Upper lobe of right lung (tissue), 1 donor: Measurements from ENCODE around the gene BTN2A1. TPM values are rescaled to one million over a fixed set of nuclear protein-coding genes. Genes with fewer than 3 reads are reported as not detected.

Source experiments
- ATAC-seq: fragments of 200-7000 bp; cut with Tn5 transposase; one replicate; pipeline ENCODE4 v1.9.1; 2020; ENCODE audit warnings: mild to moderate bottlenecking, moderate library complexity
- DNase-seq: peaks from one replicate; pipeline ENCODE4 v3.0.0-alpha.2; 2020
- H3K27ac ChIP-seq: fragments of 200-600 bp; one replicate; pipeline ENCODE4 v1.8.0; 2022
- H3K27me3 ChIP-seq: fragments of 200-600 bp; one replicate; pipeline ENCODE4 v1.8.0; 2022; ENCODE audit warnings: mild to moderate bottlenecking
- H3K36me3 ChIP-seq: fragments of 200-600 bp; one replicate; pipeline ENCODE4 v1.8.0; 2022
- H3K4me1 ChIP-seq: fragments of 200-600 bp; one replicate; pipeline ENCODE4 v1.8.0; 2022
- H3K4me3 ChIP-seq: fragments of 200-600 bp; one replicate; pipeline ENCODE4 v1.8.0; 2022; ENCODE audit warnings: mild to moderate bottlenecking
- H3K9me3 ChIP-seq: fragments of 200-600 bp; one replicate; pipeline ENCODE4 v1.8.0; 2022
- intact Hi-C: fragments of 100-400 bp; cut with DNase I; formaldehyde crosslinking; loops from one replicate; pipeline ENCODE4 v1.11.0; 2022
- total RNA-seq: library from RNA; stranded (reverse); fragmentation: NEBNext Ultra II Directional; extraction: Animal tissue kit (Norgen Biotek cat#: 25700); gene quantifications from one replicate; pipeline ENCODE4 v1.2.1, GENCODE V29; 2021
- TF ChIP-seq, protein P1 (sequence below): fragments of 200-600 bp; IDR thresholded peaks from one replicate; pipeline ENCODE4 v1.8.0; 2022; ENCODE audit warnings: antibody characterized with exemption
- donor health status: DM: no; HTN: yes; CAD: no; lungs with severe emphysema.

The BTN2A1 gene
- total RNA-seq, 1 donor from 2014 or later, result 26.3 TPM

DNA sequence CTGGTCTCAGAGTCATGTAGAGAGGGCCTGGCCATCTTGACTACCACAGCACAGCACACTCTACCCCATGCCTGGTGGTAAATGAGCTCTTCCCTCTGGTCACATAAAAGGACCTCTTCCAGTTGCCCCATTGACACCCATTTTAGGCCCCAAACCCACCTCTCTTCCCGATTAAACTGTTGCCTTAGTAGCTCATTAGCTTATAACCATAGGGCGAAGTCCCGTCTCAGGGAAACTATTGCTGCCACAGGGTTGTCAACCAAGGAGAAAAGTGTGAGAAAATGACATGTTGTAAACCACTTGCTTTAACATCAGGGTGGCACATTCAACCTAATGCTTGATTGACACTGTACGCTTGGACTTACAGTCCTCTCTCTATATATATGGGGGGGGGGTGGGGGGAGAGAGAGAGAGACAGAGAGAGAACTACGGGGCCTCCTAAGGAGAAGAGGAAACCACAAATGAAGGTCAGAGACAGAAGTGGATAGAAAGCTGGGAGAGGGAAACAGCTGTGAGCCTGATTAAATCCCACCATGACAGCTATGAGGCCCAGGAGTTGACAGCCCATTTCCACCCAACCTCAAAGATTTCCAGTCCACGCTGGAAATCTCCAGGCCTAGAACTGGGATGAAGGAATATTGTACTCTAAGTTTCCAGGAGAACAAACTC is 27.5 kb downstream of the BTN2A1 start:
- Histone ChIP-seq H3K27ac (no peak overlapping the region), H3K4me1 (no peaks in the 10 kb centered on the region), H3K27me3 (no peaks in the 10 kb centered on the region), H3K36me3 (no peaks in the 10 kb centered on the region), H3K9me3 (no peaks in the 10 kb centered on the region), H3K4me3 (no peak overlapping the region)
- TF ChIP-seq, protein P1, sequence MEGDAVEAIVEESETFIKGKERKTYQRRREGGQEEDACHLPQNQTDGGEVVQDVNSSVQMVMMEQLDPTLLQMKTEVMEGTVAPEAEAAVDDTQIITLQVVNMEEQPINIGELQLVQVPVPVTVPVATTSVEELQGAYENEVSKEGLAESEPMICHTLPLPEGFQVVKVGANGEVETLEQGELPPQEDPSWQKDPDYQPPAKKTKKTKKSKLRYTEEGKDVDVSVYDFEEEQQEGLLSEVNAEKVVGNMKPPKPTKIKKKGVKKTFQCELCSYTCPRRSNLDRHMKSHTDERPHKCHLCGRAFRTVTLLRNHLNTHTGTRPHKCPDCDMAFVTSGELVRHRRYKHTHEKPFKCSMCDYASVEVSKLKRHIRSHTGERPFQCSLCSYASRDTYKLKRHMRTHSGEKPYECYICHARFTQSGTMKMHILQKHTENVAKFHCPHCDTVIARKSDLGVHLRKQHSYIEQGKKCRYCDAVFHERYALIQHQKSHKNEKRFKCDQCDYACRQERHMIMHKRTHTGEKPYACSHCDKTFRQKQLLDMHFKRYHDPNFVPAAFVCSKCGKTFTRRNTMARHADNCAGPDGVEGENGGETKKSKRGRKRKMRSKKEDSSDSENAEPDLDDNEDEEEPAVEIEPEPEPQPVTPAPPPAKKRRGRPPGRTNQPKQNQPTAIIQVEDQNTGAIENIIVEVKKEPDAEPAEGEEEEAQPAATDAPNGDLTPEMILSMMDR, result no peak
- intact Hi-C loops, result no loop called here
- DNase-seq (no peak), ATAC-seq (no peak)

DNA sequence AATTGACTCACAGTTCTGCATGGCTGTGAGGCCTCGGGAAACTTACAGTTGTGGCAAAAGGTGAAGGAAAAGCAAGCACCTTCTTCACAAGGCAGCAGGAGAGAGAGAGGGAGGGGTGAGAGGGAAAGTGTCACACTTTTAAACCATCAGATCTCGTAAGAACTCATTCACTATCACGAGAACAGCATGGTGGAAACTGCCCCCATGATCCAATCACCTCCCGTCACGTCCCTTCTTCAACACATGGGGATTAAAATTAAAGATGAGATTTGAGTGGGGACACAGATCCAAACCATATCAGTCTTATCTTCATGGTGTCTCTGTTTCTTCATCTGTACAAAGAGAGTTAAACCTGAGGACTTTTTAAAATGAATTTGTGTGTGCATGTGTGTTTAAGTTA is 28.6 kb downstream of the BTN2A1 start:
- Histone ChIP-seq H3K4me1 (no peaks in the 10 kb centered on the region), H3K4me3 (no peak overlapping the region), H3K27ac (no peak overlapping the region), H3K27me3 (no peaks in the 10 kb centered on the region), H3K9me3 (no peaks in the 10 kb centered on the region), H3K36me3 (no peaks in the 10 kb centered on the region)
- no peak for ATAC-seq
- TF ChIP-seq, protein P1, result no peak
- DNase-seq, result no peak
- intact Hi-C loops, result no loop called here

DNA sequence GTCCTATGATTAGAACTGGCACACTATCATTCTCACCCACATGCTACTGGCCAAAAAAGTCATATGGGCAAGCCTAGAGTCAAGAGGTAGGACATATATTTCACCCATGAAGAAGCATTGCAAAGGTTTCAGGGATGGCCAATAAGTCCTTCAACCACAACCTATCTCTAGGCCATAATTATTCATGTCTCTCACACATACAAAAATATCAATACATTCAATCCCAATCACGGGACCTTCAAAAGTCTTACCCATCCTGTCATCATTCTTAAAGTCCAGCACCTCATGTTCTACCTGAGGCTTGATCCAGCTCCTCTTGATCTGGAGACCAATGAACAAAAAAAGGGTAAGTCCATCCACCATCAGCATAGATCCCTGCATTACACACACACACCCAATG is 29.7 kb downstream of the BTN2A1 start:
- intact Hi-C loops, result no loop called here
- TF ChIP-seq, protein P1, result no peak
- Histone ChIP-seq H3K4me1 (no peaks in the 10 kb centered on the region), H3K36me3 (no peaks in the 10 kb centered on the region), H3K27ac (no peak overlapping the region), H3K4me3 (no peak overlapping the region), H3K9me3 (no peaks in the 10 kb centered on the region), H3K27me3 (no peaks in the 10 kb centered on the region)
- ATAC-seq (no peak), DNase-seq (no peak)

DNA sequence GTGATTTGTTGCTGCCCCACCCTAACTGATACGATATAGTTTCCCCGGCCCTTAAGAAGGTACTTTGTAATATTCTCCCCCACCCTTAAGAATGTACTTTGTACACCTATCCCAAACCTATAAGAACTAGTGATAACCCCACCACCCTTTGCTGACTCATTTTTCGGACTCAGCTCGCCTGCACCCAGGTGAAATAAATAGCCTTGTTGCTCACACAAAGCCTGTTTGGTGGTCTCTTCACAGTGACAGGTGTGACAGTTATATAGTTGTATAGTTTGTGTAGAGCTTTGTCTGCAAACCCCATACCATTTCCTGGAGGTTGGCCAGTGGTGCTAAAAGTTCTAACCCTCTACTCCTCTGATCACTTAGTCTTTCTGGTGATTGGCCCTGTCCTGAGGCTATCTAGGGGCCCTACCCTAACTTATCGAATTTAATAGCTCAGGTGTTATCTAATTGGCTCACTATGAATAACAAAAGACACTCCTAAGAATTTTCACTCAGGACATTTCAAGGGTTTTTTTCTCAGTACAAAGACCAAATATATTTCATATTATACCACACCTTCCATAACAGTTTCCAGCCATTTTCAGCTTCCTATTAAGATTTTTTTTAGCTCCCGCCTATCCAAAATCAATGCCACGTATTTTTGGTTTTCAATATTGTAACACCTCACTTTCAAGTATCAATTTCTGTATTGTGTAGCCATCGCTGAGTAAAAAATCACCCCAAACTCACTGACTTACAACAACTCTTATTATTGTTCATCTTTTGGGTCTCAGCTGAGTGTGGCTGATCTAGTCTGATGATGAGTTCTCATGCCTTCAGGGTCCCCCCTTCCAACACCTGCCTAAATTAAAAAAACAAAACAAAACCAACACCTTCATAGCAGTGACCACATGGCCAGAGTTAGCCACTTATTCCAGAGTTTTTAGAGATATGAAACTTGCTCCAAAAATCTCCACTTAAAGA is 32.5 kb downstream of the BTN2A1 start:
- no peaks in the 10 kb centered on the region for H3K9me3 ChIP-seq
- no peaks in the 10 kb centered on the region for H3K36me3 ChIP-seq
- H3K4me3 ChIP-seq, result no peak overlapping the region
- no peaks in the 10 kb centered on the region for H3K4me1 ChIP-seq
- intact Hi-C loops, result no loop called here
- ATAC-seq, result no peak
- no peak for DNase-seq
- no peaks in the 10 kb centered on the region for H3K27me3 ChIP-seq
- TF ChIP-seq, protein P1, result no peak
- no peak overlapping the region for H3K27ac ChIP-seq

DNA sequence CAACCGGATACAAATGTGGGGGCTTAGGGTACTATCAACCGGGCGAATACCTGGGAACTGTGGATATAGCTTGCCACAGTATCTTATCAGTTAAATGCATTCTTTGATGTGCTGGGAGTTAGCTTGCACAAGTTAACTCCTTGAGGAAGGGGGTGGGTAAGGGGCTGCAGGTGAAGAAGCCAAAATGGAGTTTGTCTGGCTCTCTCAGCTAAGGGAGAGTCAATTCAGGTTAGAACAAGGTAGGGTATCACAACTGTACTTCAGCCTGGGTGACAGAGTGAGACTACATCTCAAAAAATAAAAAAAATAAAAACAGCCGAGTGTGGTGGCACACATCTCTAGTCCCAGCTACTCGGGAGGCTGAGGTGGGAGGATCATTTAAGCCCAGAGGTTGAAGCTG is 33.8 kb downstream of the BTN2A1 start:
- H3K27me3 ChIP-seq, result no peaks in the 10 kb centered on the region
- intact Hi-C loops, result no loop called here
- H3K27ac ChIP-seq, result no peak overlapping the region
- no peaks in the 10 kb centered on the region for H3K36me3 ChIP-seq
- DNase-seq (no peak), ATAC-seq (no peak)
- H3K4me1 ChIP-seq, result no peaks in the 10 kb centered on the region
- TF ChIP-seq, protein P1, result no peak
- H3K9me3 ChIP-seq, result no peaks in the 10 kb centered on the region
- no peak overlapping the region for H3K4me3 ChIP-seq
